Type B pancreatic cell (in vitro differentiated cells): ENCODE data around the gene ABCA7. TPM values are rescaled to one million over a fixed set of nuclear protein-coding genes. Genes with fewer than 3 reads are reported as not detected.

Experiments used
- DNase-seq: peaks from one replicate; pipeline ENCODE4 v3.0.0; 2021; ENCODE audit warnings: mixed read lengths; ENCODE audit not compliant: unreplicated experiment; ENCODE audit errors: extremely low spot score
- H3K27ac Mint-ChIP-seq: 2 replicates; pipeline ENCODE4 v1.8.0; 2021; ENCODE audit warnings: mild to moderate bottlenecking, mixed read lengths
- H3K27me3 Mint-ChIP-seq: 2 replicates; pipeline ENCODE4 v1.8.0; 2021; ENCODE audit warnings: mixed read lengths
- H3K36me3 Mint-ChIP-seq: 2 replicates; pipeline ENCODE4 v1.8.0; 2021; ENCODE audit warnings: mixed read lengths
- H3K4me1 Mint-ChIP-seq: one replicate; pipeline ENCODE4 v1.8.0; 2021; ENCODE audit warnings: mixed read lengths; ENCODE audit not compliant: unreplicated experiment
- H3K4me3 Mint-ChIP-seq: 2 replicates; pipeline ENCODE4 v1.8.0; 2021; ENCODE audit warnings: mild to moderate bottlenecking, mixed read lengths
- H3K9me3 Mint-ChIP-seq: 2 replicates; pipeline ENCODE4 v1.8.0; 2021; ENCODE audit warnings: mixed read lengths
- CTCF ChIP-seq: fragments of 200-600 bp; sonication (generic); conservative IDR thresholded peaks from 2 replicates; pipeline ENCODE4 v1.5.0; 2021; ENCODE audit warnings: antibody characterized with exemption, mild to moderate bottlenecking
- total RNA-seq: library from RNA; stranded (reverse); gene quantifications from 2 replicates; pipeline ENCODE4 v1.2.1, GENCODE V29; 2021; ENCODE audit warnings: low replicate concordance

ABCA7 gene
- total RNA-seq, 1 donor from 2014 or later, result 26.1 TPM

GRCh38 chr19:1010586-1011510, 29.1 kb upstream of the ABCA7 start:
- no peaks in the 10 kb centered on the region for H3K9me3 Mint-ChIP-seq
- no peak for TF ChIP-seq CTCF
- H3K4me3 Mint-ChIP-seq, result no peak overlapping the region
- DNase-seq, result no peak
- H3K36me3 Mint-ChIP-seq, result peaks cover 5% of the 10 kb centered on the region
- no peaks in the 10 kb centered on the region for H3K27me3 Mint-ChIP-seq
- H3K27ac Mint-ChIP-seq, result no peak overlapping the region
- H3K4me1 Mint-ChIP-seq, result peaks cover 4% of the 10 kb centered on the region

- Mint-ChIP-seq H3K27me3 (no peaks in the 10 kb centered on the region), H3K36me3 (peaks cover under 1% of the 10 kb centered on the region), H3K9me3 (no peaks in the 10 kb centered on the region), H3K4me3 (no peak overlapping the region), H3K27ac (no peak overlapping the region), H3K4me1 (peaks cover 10% of the 10 kb centered on the region)
- DNase-seq, result no peak
- no peak for TF ChIP-seq CTCF
Observed at GRCh38 chr19:1011831-1012333, 28.0 kb upstream of the ABCA7 start.

- Mint-ChIP-seq H3K9me3 (no peaks in the 10 kb centered on the region), H3K27me3 (no peaks in the 10 kb centered on the region), H3K36me3 (no peaks in the 10 kb centered on the region), H3K4me3 (no peak overlapping the region), H3K27ac (no peak overlapping the region), H3K4me1 (peaks cover 14% of the 10 kb centered on the region)
- TF ChIP-seq CTCF, result no peak
- DNase-seq, result no peak
Observed at GRCh38 chr19:1012334-1012733, 27.6 kb upstream of the ABCA7 start.

GRCh38 chr19:1013218-1013617, 26.7 kb upstream of the ABCA7 start:
- Mint-ChIP-seq H3K27ac (no peak overlapping the region), H3K9me3 (no peaks in the 10 kb centered on the region), H3K4me3 (no peak overlapping the region), H3K4me1 (peaks cover 14% of the 10 kb centered on the region), H3K36me3 (no peaks in the 10 kb centered on the region), H3K27me3 (no peaks in the 10 kb centered on the region)
- no peak for TF ChIP-seq CTCF
- DNase-seq, result no peak

- Mint-ChIP-seq H3K27me3 (no peaks in the 10 kb centered on the region), H3K4me1 (peaks cover 14% of the 10 kb centered on the region), H3K27ac (no peak overlapping the region), H3K9me3 (no peaks in the 10 kb centered on the region), H3K4me3 (no peak overlapping the region), H3K36me3 (no peaks in the 10 kb centered on the region)
- no peak for TF ChIP-seq CTCF
- DNase-seq, result no peak
Observed at GRCh38 chr19:1014161-1015060, 25.5 kb upstream of the ABCA7 start.
